ENCODE results near the gene XKR7. TPM values are rescaled to one million over a fixed set of nuclear protein-coding genes. Genes with fewer than 3 reads are reported as not detected.

XKR7 gene
- total RNA-seq, 1 experiment from 2014 or later = not detected

GRCh38 chr20:31922181-31922580 lies 45.8 kb upstream of the XKR7 start:
- H3K27ac ChIP-seq (ENCODE audit: low read length) = no peak overlapping the region
- no peaks in the 10 kb centered on the region for H3K79me2 ChIP-seq (ENCODE audit: low read length)
- intact Hi-C loops (cut with micrococcal nuclease) = no loop called here
- no peaks in the 10 kb centered on the region for H3F3A ChIP-seq (ENCODE audit: low read length, unreplicated experiment)
- no TSS peak for BruUV-seq (replicated peaks)
- ATAC-seq (no peak), DNase-seq (no peak)
- no peaks in the 10 kb centered on the region for H3K36me3 ChIP-seq (ENCODE audit: low read depth, low read length)
- H3K4me1 ChIP-seq (ENCODE audit: insufficient read depth, low read length) = no peaks in the 10 kb centered on the region
- no peaks in the 10 kb centered on the region for H3K9me2 ChIP-seq (replicated peaks; ENCODE audit: low read length)
- no peak overlapping the region for H3K4me3 ChIP-seq (ENCODE audit: low read length)
- no peak overlapping the region for H3K9ac ChIP-seq (ENCODE audit: low read length)
- H3K27me3 ChIP-seq (ENCODE audit: low read length) = peaks cover 24% of the 10 kb centered on the region; the same call in 1 of the 2 replicates
- TF ChIP-seq EZH2 (IDR thresholded peaks at IDR 0.05; ENCODE audit: low read length, unreplicated experiment) (no peak), EZH2phosphoT487 (IDR thresholded peaks at IDR 0.05; ENCODE audit: borderline replicate concordance, low read length) (no peak)
- TF ChIP-seq, protein P1, sequence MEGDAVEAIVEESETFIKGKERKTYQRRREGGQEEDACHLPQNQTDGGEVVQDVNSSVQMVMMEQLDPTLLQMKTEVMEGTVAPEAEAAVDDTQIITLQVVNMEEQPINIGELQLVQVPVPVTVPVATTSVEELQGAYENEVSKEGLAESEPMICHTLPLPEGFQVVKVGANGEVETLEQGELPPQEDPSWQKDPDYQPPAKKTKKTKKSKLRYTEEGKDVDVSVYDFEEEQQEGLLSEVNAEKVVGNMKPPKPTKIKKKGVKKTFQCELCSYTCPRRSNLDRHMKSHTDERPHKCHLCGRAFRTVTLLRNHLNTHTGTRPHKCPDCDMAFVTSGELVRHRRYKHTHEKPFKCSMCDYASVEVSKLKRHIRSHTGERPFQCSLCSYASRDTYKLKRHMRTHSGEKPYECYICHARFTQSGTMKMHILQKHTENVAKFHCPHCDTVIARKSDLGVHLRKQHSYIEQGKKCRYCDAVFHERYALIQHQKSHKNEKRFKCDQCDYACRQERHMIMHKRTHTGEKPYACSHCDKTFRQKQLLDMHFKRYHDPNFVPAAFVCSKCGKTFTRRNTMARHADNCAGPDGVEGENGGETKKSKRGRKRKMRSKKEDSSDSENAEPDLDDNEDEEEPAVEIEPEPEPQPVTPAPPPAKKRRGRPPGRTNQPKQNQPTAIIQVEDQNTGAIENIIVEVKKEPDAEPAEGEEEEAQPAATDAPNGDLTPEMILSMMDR (conservative IDR thresholded peaks at IDR 0.05; ENCODE audit: low read depth, low read length) = no peak
- ChIA-PET POLR2A (ENCODE audit: unreplicated experiment) (no interaction called here), CTCF (no interaction called here)
- no peaks in the 10 kb centered on the region for H3K9me3 ChIP-seq (ENCODE audit: low read length)
- H3K4me2 ChIP-seq (ENCODE audit: low read length) = no peak overlapping the region
- no peaks in the 10 kb centered on the region for H4K20me1 ChIP-seq (ENCODE audit: low read length)
- H2AFZ ChIP-seq (ENCODE audit: low read length) = no peak overlapping the region

DNA sequence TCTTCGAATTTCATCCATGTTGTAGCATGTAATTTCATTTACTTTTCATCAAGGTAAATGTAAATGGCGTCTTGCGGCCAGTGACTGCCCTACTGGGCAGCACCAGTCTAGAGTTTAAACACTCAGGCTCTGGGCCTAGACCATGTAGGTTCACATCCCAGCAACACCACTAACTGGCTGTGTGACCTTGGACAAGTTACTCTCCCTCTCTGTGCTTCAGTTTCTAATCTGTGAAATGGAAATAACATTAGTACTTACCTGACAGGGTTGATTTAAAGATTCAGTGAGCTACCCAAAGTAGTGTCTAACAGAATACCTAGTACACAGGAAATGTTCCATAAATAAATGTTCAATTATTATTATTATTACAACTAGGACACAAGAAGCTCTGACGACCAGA lies 45.4 kb upstream of the XKR7 start:
- no peak overlapping the region for H3K9ac ChIP-seq (ENCODE audit: low read length)
- peaks cover 23% of the 10 kb centered on the region; the same call in 1 of the 2 replicates for H3K27me3 ChIP-seq (ENCODE audit: low read length)
- no TSS peak for BruUV-seq (replicated peaks)
- CTCF ChIA-PET = no interaction called here
- intact Hi-C loops (cut with micrococcal nuclease) = no loop called here
- no peak overlapping the region for H2AFZ ChIP-seq (ENCODE audit: low read length)
- H3K27ac ChIP-seq (ENCODE audit: low read length) = no peak overlapping the region
- H3K4me2 ChIP-seq (ENCODE audit: low read length) = no peak overlapping the region
- no peak for DNase-seq
- no peaks in the 10 kb centered on the region for H3K9me3 ChIP-seq (ENCODE audit: low read length)
- no peak overlapping the region for H3K4me3 ChIP-seq (ENCODE audit: low read length)
- no peaks in the 10 kb centered on the region for H3K4me1 ChIP-seq (ENCODE audit: insufficient read depth, low read length)
- H4K20me1 ChIP-seq (ENCODE audit: low read length) = no peaks in the 10 kb centered on the region
- no peaks in the 10 kb centered on the region for H3F3A ChIP-seq (ENCODE audit: low read length, unreplicated experiment)
- no peaks in the 10 kb centered on the region for H3K79me2 ChIP-seq (ENCODE audit: low read length)
- no peak for ATAC-seq
- no peaks in the 10 kb centered on the region for H3K36me3 ChIP-seq (ENCODE audit: low read depth, low read length)
- H3K9me2 ChIP-seq (replicated peaks; ENCODE audit: low read length) = no peaks in the 10 kb centered on the region
- TF ChIP-seq EZH2 (IDR thresholded peaks at IDR 0.05; ENCODE audit: low read length, unreplicated experiment) = no peak
- TF ChIP-seq, protein P1 (conservative IDR thresholded peaks at IDR 0.05; ENCODE audit: low read depth, low read length) = no peak
- no peak for TF ChIP-seq EZH2phosphoT487 (IDR thresholded peaks at IDR 0.05; ENCODE audit: borderline replicate concordance, low read length)
- POLR2A ChIA-PET (ENCODE audit: unreplicated experiment) = no interaction called here

DNA sequence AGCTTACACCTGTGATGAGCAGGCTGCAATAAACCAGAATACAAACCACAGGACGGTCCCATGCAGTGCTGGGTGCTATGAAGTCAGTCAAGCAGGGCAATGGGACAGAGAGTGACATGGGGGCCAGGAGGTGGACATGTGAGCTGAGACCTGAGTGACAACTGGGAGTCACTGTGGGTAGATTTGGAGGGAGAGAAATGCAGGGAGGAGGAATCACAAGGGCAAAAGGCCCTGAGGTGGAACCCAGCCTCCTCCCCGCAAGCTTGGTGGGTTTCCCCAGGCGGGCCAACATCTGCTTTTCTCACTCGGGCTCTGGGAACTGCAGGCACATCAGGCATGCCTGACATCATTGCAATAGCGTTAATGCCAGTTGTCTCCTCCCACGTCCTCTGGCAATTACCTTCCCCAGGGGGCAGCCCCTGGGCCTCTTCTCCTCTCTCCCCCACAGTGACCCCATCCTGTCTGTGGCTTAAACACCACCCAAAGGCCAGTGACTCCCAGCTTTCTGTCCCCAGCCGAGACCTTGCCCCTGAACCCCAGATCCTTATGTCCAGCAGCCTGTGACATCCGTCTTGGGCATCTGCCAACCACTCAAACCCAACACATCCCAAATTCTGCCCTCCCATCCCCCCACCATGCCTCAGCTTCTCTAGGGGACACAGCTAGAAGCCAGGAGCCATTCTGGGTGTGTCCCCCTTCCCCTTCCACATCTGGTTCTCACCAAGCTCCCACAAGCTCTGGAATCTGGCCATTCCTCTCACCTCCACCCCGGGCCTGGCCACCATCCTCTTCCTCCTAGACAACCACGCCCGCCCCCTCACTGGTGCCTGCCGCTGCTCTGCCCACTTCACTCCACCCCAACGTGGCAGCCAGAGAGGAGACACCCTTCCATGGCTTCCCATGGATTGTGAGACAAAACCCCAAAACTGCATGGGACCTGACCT lies 44.3 kb upstream of the XKR7 start:
- Histone ChIP-seq H3F3A (ENCODE audit: low read length, unreplicated experiment) (no peaks in the 10 kb centered on the region), H3K27ac (ENCODE audit: low read length) (no peak overlapping the region), H2AFZ (ENCODE audit: low read length) (no peak overlapping the region), H3K4me3 (ENCODE audit: low read length) (no peak overlapping the region), H3K4me2 (ENCODE audit: low read length) (no peak overlapping the region), H3K9me2 (replicated peaks; ENCODE audit: low read length) (no peaks in the 10 kb centered on the region), H3K79me2 (ENCODE audit: low read length) (no peaks in the 10 kb centered on the region), H3K4me1 (ENCODE audit: insufficient read depth, low read length) (no peaks in the 10 kb centered on the region), H3K9me3 (ENCODE audit: low read length) (no peaks in the 10 kb centered on the region), H4K20me1 (ENCODE audit: low read length) (no peaks in the 10 kb centered on the region), H3K36me3 (ENCODE audit: low read depth, low read length) (no peaks in the 10 kb centered on the region), H3K27me3 (ENCODE audit: low read length) (peaks cover 24% of the 10 kb centered on the region; the same call in 1 of the 2 replicates), H3K9ac (ENCODE audit: low read length) (no peak overlapping the region)
- intact Hi-C loops (cut with micrococcal nuclease) = no loop called here
- DNase-seq (no peak), ATAC-seq (no peak)
- ChIA-PET POLR2A (ENCODE audit: unreplicated experiment) (no interaction called here), CTCF (no interaction called here)
- TF ChIP-seq, protein P1 (conservative IDR thresholded peaks at IDR 0.05; ENCODE audit: low read depth, low read length) = no peak
- TF ChIP-seq EZH2 (IDR thresholded peaks at IDR 0.05; ENCODE audit: low read length, unreplicated experiment) (no peak), EZH2phosphoT487 (IDR thresholded peaks at IDR 0.05; ENCODE audit: borderline replicate concordance, low read length) (no peak)
- no TSS peak for BruUV-seq (replicated peaks)

Measured in PC-3 (cell line).